ENCODE results near the gene PLAAT3. TPM values are rescaled to one million over a fixed set of nuclear protein-coding genes. Genes with fewer than 3 reads are reported as not detected.

PLAAT3 gene
- total RNA-seq, 6 experiments from 2014 or later, result 24.4 to 76.1 (median 52.2) TPM

DNA sequence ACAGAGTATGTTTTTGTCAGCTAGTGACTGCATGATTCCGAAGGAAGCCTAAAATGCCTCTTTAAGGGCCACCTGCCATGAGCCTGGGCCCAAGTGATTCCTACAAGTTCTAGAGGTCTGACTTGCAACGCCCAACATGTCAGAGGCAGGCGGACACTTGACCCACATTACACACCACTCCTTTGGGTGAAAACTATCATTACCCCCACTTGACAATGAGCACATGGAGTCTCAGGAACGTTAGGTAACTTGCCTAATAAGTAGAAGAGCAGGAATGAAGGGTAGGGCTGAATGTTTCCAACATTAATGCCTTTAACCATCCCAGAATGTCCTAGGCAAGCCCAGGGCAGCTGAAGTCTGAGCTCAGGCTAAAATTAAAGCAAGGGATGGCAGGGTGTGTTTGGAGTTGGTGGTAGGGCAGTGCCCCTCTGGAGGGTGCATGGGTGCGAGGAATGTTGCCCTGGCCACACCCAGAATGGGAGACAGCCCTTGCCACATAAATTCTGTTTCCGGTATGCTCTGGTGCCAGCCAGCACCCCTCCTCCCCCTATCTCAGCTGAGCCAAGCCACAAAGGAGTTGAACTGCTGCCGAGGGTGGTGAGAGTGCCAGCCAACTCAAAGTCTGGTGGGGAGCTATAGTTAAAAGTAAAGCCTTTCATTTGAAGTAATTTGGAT lies 53.6 kb downstream of the PLAAT3 start:
- Histone ChIP-seq H3K36me3 (no peaks in the 10 kb centered on the region), H3K9me3 (no peaks in the 10 kb centered on the region), H3K4me1 (peaks cover 0 to 5% (median 0%) of the 10 kb centered on the region in 4 donors), H3K27me3 (no peaks in the 10 kb centered on the region), H3K27ac (no peak overlapping the region), H3K4me3 (no peak overlapping the region)
- 56% methylated on average over 4 of the region's 7 CpGs for WGBS (ENCODE audit: insufficient coverage, low coverage, low lambda C conversion rate, missing lambda C conversion rate)
- intact Hi-C loops (cut with DNase I), result no loop called here
- DNase-seq (no peak), ATAC-seq (peak in 2 of 4 donors; percentile 37 to 59)
- TF ChIP-seq, protein P1, sequence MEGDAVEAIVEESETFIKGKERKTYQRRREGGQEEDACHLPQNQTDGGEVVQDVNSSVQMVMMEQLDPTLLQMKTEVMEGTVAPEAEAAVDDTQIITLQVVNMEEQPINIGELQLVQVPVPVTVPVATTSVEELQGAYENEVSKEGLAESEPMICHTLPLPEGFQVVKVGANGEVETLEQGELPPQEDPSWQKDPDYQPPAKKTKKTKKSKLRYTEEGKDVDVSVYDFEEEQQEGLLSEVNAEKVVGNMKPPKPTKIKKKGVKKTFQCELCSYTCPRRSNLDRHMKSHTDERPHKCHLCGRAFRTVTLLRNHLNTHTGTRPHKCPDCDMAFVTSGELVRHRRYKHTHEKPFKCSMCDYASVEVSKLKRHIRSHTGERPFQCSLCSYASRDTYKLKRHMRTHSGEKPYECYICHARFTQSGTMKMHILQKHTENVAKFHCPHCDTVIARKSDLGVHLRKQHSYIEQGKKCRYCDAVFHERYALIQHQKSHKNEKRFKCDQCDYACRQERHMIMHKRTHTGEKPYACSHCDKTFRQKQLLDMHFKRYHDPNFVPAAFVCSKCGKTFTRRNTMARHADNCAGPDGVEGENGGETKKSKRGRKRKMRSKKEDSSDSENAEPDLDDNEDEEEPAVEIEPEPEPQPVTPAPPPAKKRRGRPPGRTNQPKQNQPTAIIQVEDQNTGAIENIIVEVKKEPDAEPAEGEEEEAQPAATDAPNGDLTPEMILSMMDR (IDR thresholded peaks at IDR 0.05), result no peak
- no peak for TF ChIP-seq POLR2A (IDR thresholded peaks at IDR 0.05)

DNA sequence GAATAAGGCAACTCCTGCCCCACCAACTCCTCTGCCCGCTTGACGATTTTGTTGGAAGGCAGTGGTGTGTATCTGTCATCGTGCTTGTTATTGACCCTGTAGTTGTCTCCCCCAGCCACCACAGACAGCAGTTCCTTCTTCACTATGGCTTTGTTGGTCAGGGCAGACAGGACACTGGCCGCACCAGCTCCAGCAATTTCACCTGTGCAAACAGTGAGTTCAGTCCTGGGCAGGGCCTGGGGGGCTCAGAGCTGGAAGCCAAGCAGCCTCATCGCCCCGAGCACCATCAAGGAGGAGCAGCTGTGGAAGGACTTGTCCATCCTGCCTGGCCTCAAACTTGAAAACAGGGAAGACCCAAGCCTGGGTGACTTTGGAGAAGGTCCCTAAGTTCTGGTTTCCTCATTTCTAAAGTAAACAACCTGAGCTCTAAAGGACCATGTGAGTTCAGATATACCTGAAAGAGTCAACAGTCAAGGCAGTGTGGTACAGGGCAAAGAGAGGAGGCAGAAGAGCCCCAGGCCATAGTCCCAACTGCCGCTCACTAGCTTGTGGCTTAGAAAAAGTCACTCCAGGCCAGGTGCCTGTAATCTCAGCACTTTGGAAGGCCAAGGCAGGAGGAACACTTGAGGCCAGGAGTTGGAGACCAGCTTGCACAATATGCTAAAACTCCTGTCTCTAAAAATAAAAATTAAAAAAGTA lies 55.6 kb downstream of the PLAAT3 start:
- 95% methylated on average over 5 of the region's 7 CpGs for WGBS (ENCODE audit: insufficient coverage, low coverage, low lambda C conversion rate, missing lambda C conversion rate)
- Histone ChIP-seq H3K27me3 (no peaks in the 10 kb centered on the region), H3K9me3 (no peaks in the 10 kb centered on the region), H3K4me1 (peaks cover 0 to under 1% (median 0%) of the 10 kb centered on the region in 4 donors), H3K4me3 (no peak overlapping the region), H3K27ac (no peak overlapping the region), H3K36me3 (no peaks in the 10 kb centered on the region)
- no peak for TF ChIP-seq POLR2A (IDR thresholded peaks at IDR 0.05)
- TF ChIP-seq, protein P1 (IDR thresholded peaks at IDR 0.05), result no peak
- ATAC-seq (peak in 1 of 4 donors; percentile 33), DNase-seq (no peak)
- intact Hi-C loops (cut with DNase I), result no loop called here

DNA sequence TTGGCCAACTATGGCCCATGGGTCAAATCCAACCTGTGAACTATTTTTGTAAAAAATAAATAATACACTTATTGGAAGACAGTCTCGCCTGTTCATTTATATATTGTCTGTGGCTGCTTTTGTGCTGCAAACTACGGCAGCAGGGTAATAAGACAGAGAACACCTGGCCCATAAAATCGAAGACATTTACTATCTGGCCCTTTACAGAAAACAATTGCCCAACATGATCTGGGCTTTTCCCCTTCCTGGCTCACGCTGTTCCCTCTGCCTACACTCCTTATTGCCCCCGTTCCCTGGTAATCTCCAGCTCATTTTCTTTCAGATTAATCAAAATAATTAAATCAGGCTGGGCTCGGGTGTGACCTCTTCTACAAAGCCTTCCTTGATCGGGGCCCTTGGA lies 56.7 kb downstream of the PLAAT3 start:
- TF ChIP-seq, protein P1 (IDR thresholded peaks at IDR 0.05), result no peak
- TF ChIP-seq POLR2A (IDR thresholded peaks at IDR 0.05), result no peak
- H3K27me3 ChIP-seq, result no peaks in the 10 kb centered on the region
- no peaks in the 10 kb centered on the region for H3K4me1 ChIP-seq
- 84% methylated on average over 4 of the region's 7 CpGs for WGBS (ENCODE audit: insufficient coverage, low coverage, low lambda C conversion rate, missing lambda C conversion rate)
- ATAC-seq (no peak), DNase-seq (no peak)
- no peak overlapping the region for H3K27ac ChIP-seq
- intact Hi-C loops (cut with DNase I), result no loop called here
- no peak overlapping the region for H3K4me3 ChIP-seq
- H3K9me3 ChIP-seq, result no peaks in the 10 kb centered on the region
- H3K36me3 ChIP-seq, result no peaks in the 10 kb centered on the region

DNA sequence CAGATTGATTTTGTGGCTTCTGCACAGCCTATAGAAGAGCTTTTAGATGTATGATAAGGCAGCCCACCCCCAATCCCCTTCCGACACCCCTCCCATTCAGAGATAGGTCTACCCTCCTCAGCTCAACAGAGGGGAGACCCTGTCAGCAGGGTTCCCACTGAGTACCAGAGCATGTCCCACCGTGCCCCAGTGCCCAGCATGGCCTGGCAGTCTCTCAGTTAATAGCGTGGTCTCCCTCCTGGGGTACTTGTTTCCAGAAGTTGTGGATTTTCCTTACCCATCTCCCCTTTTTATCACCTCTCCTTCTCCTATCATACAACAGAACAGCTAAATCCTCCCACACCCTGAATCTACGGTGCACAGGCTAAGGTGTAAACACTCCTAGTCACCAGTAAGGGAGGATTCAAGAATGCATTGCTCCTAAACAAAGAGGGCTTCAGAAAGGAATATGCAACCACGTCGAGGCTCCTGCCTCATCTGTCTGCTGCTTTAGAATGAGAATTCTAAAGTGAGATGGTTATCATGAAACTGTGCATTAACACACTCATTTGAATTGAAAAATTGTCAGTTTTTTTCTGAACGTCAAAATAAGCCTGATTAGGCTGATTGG lies 57.7 kb downstream of the PLAAT3 start:
- intact Hi-C loops (cut with DNase I), result no loop called here
- TF ChIP-seq, protein P1 (IDR thresholded peaks at IDR 0.05), result no peak
- TF ChIP-seq POLR2A (IDR thresholded peaks at IDR 0.05), result no peak
- no peak overlapping the region for H3K27ac ChIP-seq
- no peak overlapping the region for H3K4me3 ChIP-seq
- H3K9me3 ChIP-seq, result no peaks in the 10 kb centered on the region
- WGBS (ENCODE audit: insufficient coverage, low coverage, low lambda C conversion rate, missing lambda C conversion rate), result 66% methylated on average over 6 of the region's 7 CpGs
- no peaks in the 10 kb centered on the region for H3K4me1 ChIP-seq
- DNase-seq (no peak), ATAC-seq (no peak)
- no peaks in the 10 kb centered on the region for H3K36me3 ChIP-seq
- no peaks in the 10 kb centered on the region for H3K27me3 ChIP-seq

All from right lobe of liver (tissue), 6 donors.